ENCODE measurements around the gene PAQR4. TPM values are rescaled to one million over a fixed set of nuclear protein-coding genes. Genes with fewer than 3 reads are reported as not detected.
A peak's percentile ranks its signal among the peaks of the same experiment; 100 is the strongest.

PAQR4 gene
- total and polyA plus RNA-seq, 2 experiments from 2014 or later = 4.5 to 8.3 TPM

DNA sequence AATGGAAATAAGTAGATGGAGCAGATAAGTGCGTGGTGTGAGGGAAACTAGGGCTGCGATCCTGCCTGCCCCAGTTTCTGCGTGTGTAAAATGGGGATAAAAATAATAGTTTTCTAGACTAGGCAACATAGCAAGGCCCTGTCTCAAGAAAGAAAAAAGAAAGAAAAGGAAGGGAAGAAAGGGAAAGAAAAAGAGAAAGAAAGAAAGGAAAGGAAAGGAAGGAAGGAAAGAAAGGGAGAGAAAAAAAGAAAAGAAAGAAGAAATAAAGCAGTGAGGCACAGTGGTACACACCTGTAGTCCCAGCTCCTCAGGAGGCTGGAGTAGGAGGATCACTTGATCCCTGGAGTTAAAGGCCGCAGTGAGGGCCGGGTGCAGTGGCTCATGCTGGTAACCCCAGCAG is 13.3 kb downstream of the PAQR4 start:
- Histone ChIP-seq H3K27ac (no peak overlapping the region), H3K9me2 (replicated peaks; ENCODE audit: insufficient read depth) (no peaks in the 10 kb centered on the region), H3K36me3 (replicated peaks; ENCODE audit: insufficient read depth, low read depth) (no peaks in the 10 kb centered on the region), H3K4me2 (no peak overlapping the region), H3K4me3 (no peak overlapping the region), H4K20me1 (ENCODE audit: insufficient read depth, poor library complexity, severe bottlenecking) (no peaks in the 10 kb centered on the region), H3K79me2 (peaks cover 5% of the 10 kb centered on the region), H3K4me1 (ENCODE audit: insufficient read depth) (peaks cover 9% of the 10 kb centered on the region), H2AFZ (no peak overlapping the region), H3K9me3 (ENCODE audit: low read depth) (no peaks in the 10 kb centered on the region), H3K27me3 (no peaks in the 10 kb centered on the region)
- TF ChIP-seq, protein P1, sequence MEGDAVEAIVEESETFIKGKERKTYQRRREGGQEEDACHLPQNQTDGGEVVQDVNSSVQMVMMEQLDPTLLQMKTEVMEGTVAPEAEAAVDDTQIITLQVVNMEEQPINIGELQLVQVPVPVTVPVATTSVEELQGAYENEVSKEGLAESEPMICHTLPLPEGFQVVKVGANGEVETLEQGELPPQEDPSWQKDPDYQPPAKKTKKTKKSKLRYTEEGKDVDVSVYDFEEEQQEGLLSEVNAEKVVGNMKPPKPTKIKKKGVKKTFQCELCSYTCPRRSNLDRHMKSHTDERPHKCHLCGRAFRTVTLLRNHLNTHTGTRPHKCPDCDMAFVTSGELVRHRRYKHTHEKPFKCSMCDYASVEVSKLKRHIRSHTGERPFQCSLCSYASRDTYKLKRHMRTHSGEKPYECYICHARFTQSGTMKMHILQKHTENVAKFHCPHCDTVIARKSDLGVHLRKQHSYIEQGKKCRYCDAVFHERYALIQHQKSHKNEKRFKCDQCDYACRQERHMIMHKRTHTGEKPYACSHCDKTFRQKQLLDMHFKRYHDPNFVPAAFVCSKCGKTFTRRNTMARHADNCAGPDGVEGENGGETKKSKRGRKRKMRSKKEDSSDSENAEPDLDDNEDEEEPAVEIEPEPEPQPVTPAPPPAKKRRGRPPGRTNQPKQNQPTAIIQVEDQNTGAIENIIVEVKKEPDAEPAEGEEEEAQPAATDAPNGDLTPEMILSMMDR (IDR thresholded peaks at IDR 0.05; ENCODE audit: poor library complexity) = no peak
- TF ChIP-seq EZH2phosphoT487 (IDR thresholded peaks at IDR 0.05; ENCODE audit: low read depth, severe bottlenecking, unreplicated experiment) (no peak), EZH2 (IDR thresholded peaks at IDR 0.05; ENCODE audit: borderline replicate concordance) (no peak)
- WGBS (ENCODE audit: low lambda C conversion rate, missing lambda C conversion rate) = 75% methylated on average over 5 of the region's 5 CpGs
- no peak for DNase-seq (ENCODE audit: low spot score)

DNA sequence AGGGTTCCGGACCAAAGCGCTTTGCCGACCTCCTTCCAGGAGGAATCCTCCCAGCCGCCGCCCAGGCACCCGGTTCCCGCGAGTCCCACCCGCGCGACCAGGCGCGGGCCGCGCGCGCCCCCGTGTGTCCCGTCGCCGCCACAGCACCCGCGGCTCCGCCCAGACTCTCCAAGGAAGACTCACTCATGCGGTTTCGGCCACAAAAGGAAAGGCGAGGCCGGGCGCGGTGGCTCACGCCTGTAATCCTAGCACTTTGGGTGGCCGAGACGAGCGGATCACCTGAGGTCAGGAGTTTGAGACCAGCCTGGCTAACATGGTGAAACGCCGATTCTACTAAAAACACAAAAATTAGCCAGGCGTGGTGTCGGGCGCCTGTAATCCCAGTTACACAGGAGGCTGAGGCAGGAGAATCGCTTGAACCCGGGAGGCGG is 14.6 kb downstream of the PAQR4 start:
- peaks cover 15% of the 10 kb centered on the region for H3K4me1 ChIP-seq (ENCODE audit: insufficient read depth)
- WGBS (ENCODE audit: low lambda C conversion rate, missing lambda C conversion rate) = 12% methylated on average over 42 of the region's 42 CpGs
- H3K27ac ChIP-seq = no peak overlapping the region
- TF ChIP-seq, protein P1 (IDR thresholded peaks at IDR 0.05; ENCODE audit: poor library complexity) = peak; percentile 86
- TF ChIP-seq EZH2phosphoT487 (IDR thresholded peaks at IDR 0.05; ENCODE audit: low read depth, severe bottlenecking, unreplicated experiment) = no peak
- H3K9me2 ChIP-seq (replicated peaks; ENCODE audit: insufficient read depth) = no peaks in the 10 kb centered on the region
- H3K27me3 ChIP-seq = no peaks in the 10 kb centered on the region
- no peaks in the 10 kb centered on the region for H4K20me1 ChIP-seq (ENCODE audit: insufficient read depth, poor library complexity, severe bottlenecking)
- H2AFZ ChIP-seq = peak overlapping the region; percentile 46
- H3K4me2 ChIP-seq = peak overlapping the region; percentile 82
- DNase-seq (ENCODE audit: low spot score) = peak; percentile 86
- no peaks in the 10 kb centered on the region for H3K9me3 ChIP-seq (ENCODE audit: low read depth)
- H3K4me3 ChIP-seq = no peak overlapping the region
- no peaks in the 10 kb centered on the region for H3K36me3 ChIP-seq (replicated peaks; ENCODE audit: insufficient read depth, low read depth)
- H3K79me2 ChIP-seq = peaks cover 5% of the 10 kb centered on the region

DNA sequence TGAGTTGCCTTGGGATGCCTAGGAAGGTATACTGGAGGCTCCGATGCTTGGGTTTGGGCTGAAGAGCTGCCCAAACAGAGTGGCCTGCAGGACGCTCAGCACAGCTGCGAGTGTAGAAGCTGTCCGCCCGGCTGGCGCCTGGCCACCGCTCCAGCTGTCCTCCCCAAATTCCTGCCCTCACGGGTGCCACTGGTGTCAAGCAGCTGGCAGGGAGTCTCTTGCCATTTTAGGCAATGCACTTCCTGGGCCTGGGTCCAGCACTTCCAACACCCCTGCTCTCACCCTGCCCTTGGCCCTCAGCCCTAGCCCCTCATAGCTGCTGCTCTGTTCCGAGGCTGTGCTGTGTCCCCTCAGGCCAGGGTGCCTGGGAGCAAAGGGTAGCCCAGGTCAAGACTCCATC is 16.3 kb downstream of the PAQR4 start:
- WGBS (ENCODE audit: low lambda C conversion rate, missing lambda C conversion rate) = 90% methylated on average over 9 of the region's 9 CpGs
- no peaks in the 10 kb centered on the region for H3K36me3 ChIP-seq (replicated peaks; ENCODE audit: insufficient read depth, low read depth)
- H2AFZ ChIP-seq = no peak overlapping the region
- no peak overlapping the region for H3K27ac ChIP-seq
- no peak overlapping the region for H3K4me3 ChIP-seq
- H3K79me2 ChIP-seq = no peaks in the 10 kb centered on the region
- TF ChIP-seq EZH2phosphoT487 (IDR thresholded peaks at IDR 0.05; ENCODE audit: low read depth, severe bottlenecking, unreplicated experiment) (no peak), EZH2 (IDR thresholded peaks at IDR 0.05; ENCODE audit: borderline replicate concordance) (no peak)
- TF ChIP-seq, protein P1 (IDR thresholded peaks at IDR 0.05; ENCODE audit: poor library complexity) = no peak
- H3K4me2 ChIP-seq = no peak overlapping the region
- no peaks in the 10 kb centered on the region for H3K27me3 ChIP-seq
- H3K9me3 ChIP-seq (ENCODE audit: low read depth) = no peaks in the 10 kb centered on the region
- H4K20me1 ChIP-seq (ENCODE audit: insufficient read depth, poor library complexity, severe bottlenecking) = no peaks in the 10 kb centered on the region
- no peaks in the 10 kb centered on the region for H3K9me2 ChIP-seq (replicated peaks; ENCODE audit: insufficient read depth)
- peaks cover 15% of the 10 kb centered on the region for H3K4me1 ChIP-seq (ENCODE audit: insufficient read depth)
- DNase-seq (ENCODE audit: low spot score) = no peak

DNA sequence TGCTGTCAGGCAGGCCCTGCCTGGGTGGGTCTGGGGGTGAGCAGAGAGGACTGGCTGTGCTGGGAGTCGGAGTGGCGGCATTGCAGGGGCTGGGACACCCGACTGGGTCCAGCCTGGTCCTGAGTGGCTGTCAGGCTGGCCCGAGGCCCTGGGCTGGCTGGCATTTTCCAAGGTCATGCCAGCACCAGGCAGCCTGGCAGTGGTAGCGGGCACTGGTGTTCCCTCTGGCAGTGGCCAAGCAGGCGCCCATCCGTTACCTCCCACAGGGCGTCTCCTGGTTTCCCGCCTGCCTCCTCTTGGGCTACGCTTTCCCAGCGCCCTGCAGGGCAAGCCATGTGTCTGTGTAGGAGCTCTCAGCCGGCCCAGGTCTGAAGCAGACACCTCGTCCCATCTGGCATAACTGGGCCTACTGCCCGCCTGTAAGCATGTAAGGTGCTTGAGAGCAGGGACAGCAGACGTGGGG is 16.8 kb downstream of the PAQR4 start:
- no peak overlapping the region for H3K27ac ChIP-seq
- H3K79me2 ChIP-seq = no peaks in the 10 kb centered on the region
- no peaks in the 10 kb centered on the region for H3K27me3 ChIP-seq
- no peaks in the 10 kb centered on the region for H3K36me3 ChIP-seq (replicated peaks; ENCODE audit: insufficient read depth, low read depth)
- WGBS (ENCODE audit: low lambda C conversion rate, missing lambda C conversion rate) = 92% methylated on average over 15 of the region's 15 CpGs
- no peaks in the 10 kb centered on the region for H3K9me2 ChIP-seq (replicated peaks; ENCODE audit: insufficient read depth)
- H3K4me1 ChIP-seq (ENCODE audit: insufficient read depth) = peaks cover 12% of the 10 kb centered on the region
- no peaks in the 10 kb centered on the region for H3K9me3 ChIP-seq (ENCODE audit: low read depth)
- H2AFZ ChIP-seq = no peak overlapping the region
- DNase-seq (ENCODE audit: low spot score) = no peak
- no peaks in the 10 kb centered on the region for H4K20me1 ChIP-seq (ENCODE audit: insufficient read depth, poor library complexity, severe bottlenecking)
- H3K4me3 ChIP-seq = no peak overlapping the region
- TF ChIP-seq EZH2phosphoT487 (IDR thresholded peaks at IDR 0.05; ENCODE audit: low read depth, severe bottlenecking, unreplicated experiment) (no peak), EZH2 (IDR thresholded peaks at IDR 0.05; ENCODE audit: borderline replicate concordance) (no peak)
- TF ChIP-seq, protein P1 (IDR thresholded peaks at IDR 0.05; ENCODE audit: poor library complexity) = no peak
- H3K4me2 ChIP-seq = no peak overlapping the region
